ENCODE results near the gene MYO1C. TPM values are rescaled to one million over a fixed set of nuclear protein-coding genes. Genes with fewer than 3 reads are reported as not detected.

The MYO1C gene
- total RNA-seq, 4 donors from 2014 or later = 24.8 to 76.6 (median 58.6) TPM

DNA sequence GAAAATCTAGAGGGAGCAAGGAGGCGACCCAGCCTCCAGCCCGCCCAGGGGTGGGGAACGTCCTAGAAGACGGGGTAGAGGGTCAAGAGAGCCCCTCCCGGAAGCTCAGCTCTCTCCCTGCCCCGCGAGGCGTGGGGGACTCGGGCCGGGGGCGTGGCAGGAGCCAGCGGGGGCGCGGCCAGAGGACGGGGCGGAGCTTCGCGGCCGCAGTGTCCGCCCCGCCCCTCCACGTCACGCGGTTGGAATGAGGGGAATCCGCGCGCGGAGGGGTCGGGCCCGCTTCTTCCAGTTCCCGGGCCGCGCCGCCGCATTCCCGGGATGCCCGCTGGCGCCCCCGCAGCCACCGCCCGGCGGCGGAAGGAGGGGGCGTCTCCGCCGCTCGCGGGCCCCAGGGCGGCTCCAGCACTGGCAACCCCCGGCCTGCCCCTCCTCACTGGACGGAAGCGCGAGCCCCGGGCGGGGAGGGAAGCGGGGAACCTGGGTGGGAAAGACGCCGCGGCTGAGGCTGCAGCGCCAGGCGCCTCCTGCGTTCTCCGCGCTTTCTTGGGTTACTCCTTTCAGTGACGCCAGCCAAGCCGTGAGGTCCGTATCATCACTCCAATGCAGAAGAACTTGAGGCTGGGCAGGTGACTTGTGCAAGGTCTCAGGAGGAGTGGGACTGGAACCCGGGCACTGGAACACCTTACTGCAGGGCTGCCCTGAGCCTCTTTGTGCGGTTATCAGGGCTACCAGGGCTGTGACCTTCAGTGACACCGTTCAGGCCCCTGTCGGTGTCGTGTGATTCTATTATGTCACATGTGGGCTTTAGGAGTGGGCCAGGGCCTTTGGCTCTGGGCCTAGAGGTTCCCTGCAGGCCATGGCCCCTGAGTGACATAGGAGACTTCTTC is 4.3 kb downstream of the MYO1C start:
- ATAC-seq = peak; percentile 52 to 53
- Histone ChIP-seq H3K9me3 (no peaks in the 10 kb centered on the region), H3K36me3 (no peaks in the 10 kb centered on the region), H3K4me3 (peak overlapping the region; percentile 62 to 74 (median 70)), H3K27me3 (no peaks in the 10 kb centered on the region), H3K27ac (peak overlapping the region; percentile 83 to 92 (median 90)), H3K4me1 (peaks cover 44 to 52% of the 10 kb centered on the region in 2 donors)
- DNase-seq = peak; percentile 55 to 72
- in situ Hi-C loops (cut with MboI; ENCODE audit: low sequenced_read_pairs in 4 of 4) = no loop called here
- TF ChIP-seq, protein P1, sequence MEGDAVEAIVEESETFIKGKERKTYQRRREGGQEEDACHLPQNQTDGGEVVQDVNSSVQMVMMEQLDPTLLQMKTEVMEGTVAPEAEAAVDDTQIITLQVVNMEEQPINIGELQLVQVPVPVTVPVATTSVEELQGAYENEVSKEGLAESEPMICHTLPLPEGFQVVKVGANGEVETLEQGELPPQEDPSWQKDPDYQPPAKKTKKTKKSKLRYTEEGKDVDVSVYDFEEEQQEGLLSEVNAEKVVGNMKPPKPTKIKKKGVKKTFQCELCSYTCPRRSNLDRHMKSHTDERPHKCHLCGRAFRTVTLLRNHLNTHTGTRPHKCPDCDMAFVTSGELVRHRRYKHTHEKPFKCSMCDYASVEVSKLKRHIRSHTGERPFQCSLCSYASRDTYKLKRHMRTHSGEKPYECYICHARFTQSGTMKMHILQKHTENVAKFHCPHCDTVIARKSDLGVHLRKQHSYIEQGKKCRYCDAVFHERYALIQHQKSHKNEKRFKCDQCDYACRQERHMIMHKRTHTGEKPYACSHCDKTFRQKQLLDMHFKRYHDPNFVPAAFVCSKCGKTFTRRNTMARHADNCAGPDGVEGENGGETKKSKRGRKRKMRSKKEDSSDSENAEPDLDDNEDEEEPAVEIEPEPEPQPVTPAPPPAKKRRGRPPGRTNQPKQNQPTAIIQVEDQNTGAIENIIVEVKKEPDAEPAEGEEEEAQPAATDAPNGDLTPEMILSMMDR (IDR thresholded peaks at IDR 0.05 in 4 of 5, conservative IDR thresholded peaks at IDR 0.05 in 1 of 5) = peak in 1 of 5 experiments; percentile 13
- peak; percentile 35 to 67 for TF ChIP-seq POLR2A (IDR thresholded peaks at IDR 0.05)
- intact Hi-C loops (cut with DNase I; ENCODE audit: low total_unique reads) = no loop called here

DNA sequence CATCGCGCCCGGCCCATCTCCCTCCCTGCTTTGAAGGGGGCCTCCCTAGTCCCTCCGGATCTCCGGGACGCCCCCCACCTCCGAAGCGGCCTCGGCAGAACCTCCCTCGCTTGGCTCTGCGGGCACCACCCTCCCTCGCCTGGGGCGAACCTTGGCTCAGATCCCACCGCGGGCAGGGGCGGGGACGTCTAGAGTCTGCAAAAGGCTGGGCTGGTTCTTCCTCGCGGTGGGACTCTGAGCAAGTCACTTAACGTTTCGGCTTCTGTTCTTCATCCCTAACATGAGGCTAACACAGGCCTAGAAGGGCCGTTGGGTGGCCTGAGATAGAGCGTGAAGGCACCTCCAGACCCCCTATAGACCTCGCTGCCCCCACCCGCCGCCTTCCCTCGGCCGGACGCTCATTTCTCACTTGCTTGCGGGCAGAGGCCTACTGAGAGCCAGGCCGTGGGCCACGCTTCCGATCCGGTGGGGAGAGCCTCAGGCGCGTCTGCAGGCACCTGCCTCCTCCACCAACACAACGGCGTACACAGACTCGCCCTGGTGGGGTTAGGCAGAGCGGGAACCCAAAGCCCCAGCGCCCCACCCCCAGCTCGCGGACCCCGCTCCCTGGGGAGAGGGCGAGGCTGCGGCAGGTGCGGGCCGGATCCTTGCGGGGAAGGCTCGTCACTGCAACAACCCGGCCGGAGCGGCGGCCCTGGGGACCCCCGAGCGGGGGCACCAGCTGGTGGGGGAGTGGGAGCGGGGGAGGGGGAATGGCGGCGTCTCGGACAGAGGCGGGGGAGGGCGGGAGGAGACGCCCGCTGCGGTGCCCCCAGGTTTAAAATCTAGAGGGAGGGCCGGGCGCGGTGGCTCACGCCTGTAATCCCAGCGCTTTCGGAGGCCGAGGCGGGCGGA is 5.4 kb downstream of the MYO1C start:
- in situ Hi-C loops (cut with MboI; ENCODE audit: low sequenced_read_pairs in 4 of 4) = no loop called here
- peak overlapping the region; percentile 62 to 74 (median 70) for H3K4me3 ChIP-seq

DNA sequence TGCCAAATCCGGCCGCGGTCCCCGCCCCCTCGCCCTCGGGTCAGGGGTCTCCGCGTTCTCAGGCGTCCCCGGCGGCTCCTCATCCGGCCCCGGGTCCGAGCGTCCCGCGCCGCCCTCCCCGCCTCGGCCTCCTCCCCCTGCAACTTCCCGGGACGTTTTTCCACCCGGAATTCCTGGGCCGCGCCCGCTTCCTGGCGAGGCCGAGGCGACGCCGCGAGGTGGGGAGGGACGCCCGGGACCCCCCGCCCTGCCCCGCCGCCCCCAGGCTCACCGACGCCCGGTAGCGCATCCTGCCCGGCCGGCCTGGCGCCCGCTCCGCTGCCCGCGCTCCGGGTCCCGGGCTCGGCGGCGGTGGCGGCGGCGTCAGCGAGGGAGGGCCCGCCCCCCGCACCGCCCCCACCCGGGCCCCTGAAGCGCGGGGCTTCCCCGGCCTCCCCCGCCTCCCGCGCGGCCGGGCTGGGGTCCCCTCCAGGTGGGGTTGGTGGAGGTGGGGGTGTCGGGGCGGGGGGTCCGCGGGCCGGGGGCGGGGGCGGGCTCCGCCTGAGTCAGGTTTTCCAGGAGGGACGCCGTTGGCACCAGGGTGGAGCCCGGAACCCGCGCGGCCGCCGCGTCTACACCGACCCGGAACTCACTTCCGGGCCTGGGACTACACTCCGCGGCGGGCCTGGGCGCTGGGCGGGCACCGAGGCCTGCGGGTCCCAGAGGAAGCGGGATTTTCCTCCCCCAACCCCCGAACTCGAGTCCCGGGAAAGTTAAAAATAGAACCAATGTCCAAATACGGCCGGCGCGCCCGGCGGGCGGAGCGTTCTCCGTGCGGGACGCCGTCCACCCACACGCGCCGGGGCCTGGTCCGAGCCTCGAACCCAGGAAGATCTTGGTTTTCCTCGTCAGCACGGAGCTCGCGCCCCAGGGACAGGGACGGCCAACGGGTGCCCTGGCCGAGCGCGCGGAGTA is 6.8 kb downstream of the MYO1C start:
- H3K9me3 ChIP-seq = no peaks in the 10 kb centered on the region
- peak; percentile 38 for TF ChIP-seq POLR2A (IDR thresholded peaks at IDR 0.05)
- TF ChIP-seq, protein P1 (IDR thresholded peaks at IDR 0.05 in 4 of 5, conservative IDR thresholded peaks at IDR 0.05 in 1 of 5) = no peak
- H3K27ac ChIP-seq = peak overlapping the region; percentile 83 to 92 (median 90)
- in situ Hi-C loops (cut with MboI; ENCODE audit: low sequenced_read_pairs in 4 of 4) (no loop called here), intact Hi-C loops (cut with DNase I; ENCODE audit: low total_unique reads) (loop anchor here (2.0 kb wide), 2 partner anchors 15 to 29 kb away; partner anchors contain the start of gene CRK)
- DNase-seq = peak; percentile 35 to 63
- peaks cover 0 to 7% of the 10 kb centered on the region in 2 donors for H3K36me3 ChIP-seq
- peak; percentile 39 to 48 for ATAC-seq
- H3K4me3 ChIP-seq = peak overlapping the region; percentile 69 to 74 (median 72)
- peaks cover 32 to 40% of the 10 kb centered on the region in 2 donors for H3K4me1 ChIP-seq
- no peaks in the 10 kb centered on the region for H3K27me3 ChIP-seq

More for the DNA sequence above, 5.4 kb downstream of the MYO1C start:
- Histone ChIP-seq H3K27ac (peak overlapping the region; percentile 83 to 92 (median 90)), H3K36me3 (no peaks in the 10 kb centered on the region), H3K27me3 (no peaks in the 10 kb centered on the region), H3K4me1 (peaks cover 35 to 47% of the 10 kb centered on the region in 2 donors), H3K9me3 (no peaks in the 10 kb centered on the region)
- DNase-seq (peak in 1 of 2 donors; percentile 59), ATAC-seq (no peak)
- peak in 1 of 2 donors; percentile 12 for TF ChIP-seq POLR2A (IDR thresholded peaks at IDR 0.05)
- TF ChIP-seq, protein P1 (IDR thresholded peaks at IDR 0.05 in 4 of 5, conservative IDR thresholded peaks at IDR 0.05 in 1 of 5) = no peak
- intact Hi-C loops (cut with DNase I; ENCODE audit: low total_unique reads) = no loop called here

Measured in gastrocnemius medialis (tissue), 4 donors.